ENCODE results near the gene CFAP46.

DNA sequence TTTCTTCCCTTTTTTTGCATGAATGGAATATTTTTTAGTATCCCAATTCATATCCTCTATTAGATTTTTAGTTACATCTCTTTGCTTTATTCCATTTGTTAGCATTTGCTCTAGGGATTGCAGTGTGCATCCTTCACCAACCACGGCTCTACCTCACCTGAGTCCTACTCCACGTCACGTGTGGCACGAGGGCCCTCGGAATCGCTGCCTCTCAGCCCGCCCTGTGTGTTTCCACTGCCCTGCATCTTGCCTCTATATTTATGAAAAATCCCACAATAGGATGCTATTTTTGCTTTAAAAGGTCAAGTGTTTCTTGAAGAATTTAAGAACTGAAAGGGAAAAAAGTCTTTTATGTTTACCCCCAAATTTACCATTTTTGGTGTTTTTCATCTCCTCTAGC lies 41.0 kb downstream of the CFAP46 start:
- TF ChIP-seq, protein P1, sequence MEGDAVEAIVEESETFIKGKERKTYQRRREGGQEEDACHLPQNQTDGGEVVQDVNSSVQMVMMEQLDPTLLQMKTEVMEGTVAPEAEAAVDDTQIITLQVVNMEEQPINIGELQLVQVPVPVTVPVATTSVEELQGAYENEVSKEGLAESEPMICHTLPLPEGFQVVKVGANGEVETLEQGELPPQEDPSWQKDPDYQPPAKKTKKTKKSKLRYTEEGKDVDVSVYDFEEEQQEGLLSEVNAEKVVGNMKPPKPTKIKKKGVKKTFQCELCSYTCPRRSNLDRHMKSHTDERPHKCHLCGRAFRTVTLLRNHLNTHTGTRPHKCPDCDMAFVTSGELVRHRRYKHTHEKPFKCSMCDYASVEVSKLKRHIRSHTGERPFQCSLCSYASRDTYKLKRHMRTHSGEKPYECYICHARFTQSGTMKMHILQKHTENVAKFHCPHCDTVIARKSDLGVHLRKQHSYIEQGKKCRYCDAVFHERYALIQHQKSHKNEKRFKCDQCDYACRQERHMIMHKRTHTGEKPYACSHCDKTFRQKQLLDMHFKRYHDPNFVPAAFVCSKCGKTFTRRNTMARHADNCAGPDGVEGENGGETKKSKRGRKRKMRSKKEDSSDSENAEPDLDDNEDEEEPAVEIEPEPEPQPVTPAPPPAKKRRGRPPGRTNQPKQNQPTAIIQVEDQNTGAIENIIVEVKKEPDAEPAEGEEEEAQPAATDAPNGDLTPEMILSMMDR (IDR thresholded peaks at IDR 0.05) = no peak
- TF ChIP-seq POLR2A (IDR thresholded peaks at IDR 0.05) = no peak

All from esophagus squamous epithelium (tissue), 4 donors.